ENCODE measurements around the gene SSH2. TPM values are rescaled to one million over a fixed set of nuclear protein-coding genes. Genes with fewer than 3 reads are reported as not detected.

SSH2 gene
- total RNA-seq, 2 experiments from 2014 or later, result 39.4 to 73.9 TPM

DNA sequence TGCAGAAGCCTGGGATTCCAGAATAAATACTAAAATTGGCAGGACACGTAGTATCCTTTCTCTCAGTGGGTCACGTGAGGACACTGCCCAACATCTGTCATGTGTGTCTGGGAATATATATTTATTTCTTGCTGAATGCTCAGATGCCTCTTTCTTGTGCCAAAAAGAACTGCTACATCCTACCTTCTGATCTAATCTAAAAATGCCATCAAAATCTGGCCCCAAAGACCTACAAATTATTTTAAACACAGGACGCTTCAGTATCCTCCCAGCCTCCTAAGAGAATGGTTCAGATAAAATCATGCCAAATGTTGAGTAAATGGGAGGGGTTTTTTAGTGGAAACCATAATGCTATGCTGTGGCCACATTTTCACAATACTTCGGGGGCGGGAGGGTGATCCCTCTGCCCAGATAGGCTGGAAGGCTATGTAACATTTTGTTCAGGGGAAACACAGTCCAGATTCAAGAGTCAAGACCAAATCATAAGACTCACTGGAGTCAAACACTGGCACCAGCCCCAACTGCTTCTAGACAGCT, 284.4 kb downstream of the SSH2 start:
- POLR2A ChIA-PET, result interaction anchor here (0.6 kb wide), 2 partner anchors 231 to 294 kb away, joined by 3 to 6 read pairs; no protein-coding TSS in a partner anchor
- Histone ChIP-seq H3K9me3 (ENCODE audit: low read length) (no peaks in the 10 kb centered on the region), H3K4me2 (ENCODE audit: low read length) (no peak overlapping the region), H3K27ac (ENCODE audit: low read depth, low read length, poor library complexity, severe bottlenecking) (no peak overlapping the region), H3K79me2 (ENCODE audit: insufficient read depth, low read depth, low read length) (no peaks in the 10 kb centered on the region), H3K9me2 (ENCODE audit: insufficient read depth, low read length) (no peaks in the 10 kb centered on the region), H4K20me1 (ENCODE audit: insufficient read depth, low read length) (no peaks in the 10 kb centered on the region), H3K4me1 (ENCODE audit: insufficient read depth, low read length, poor library complexity, severe bottlenecking) (no peaks in the 10 kb centered on the region), H3K36me3 (ENCODE audit: insufficient read depth, low read length) (peaks cover 53% of the 10 kb centered on the region), H3K4me3 (ENCODE audit: low read depth, low read length, poor library complexity, severe bottlenecking) (no peak overlapping the region), H2AFZ (ENCODE audit: low read length) (no peak overlapping the region)
- TSS peak; percentile 9 for BruUV-seq (replicated peaks)
- CTCF ChIA-PET (ENCODE audit: unreplicated experiment), result no interaction called here
- intact Hi-C loops (cut with micrococcal nuclease; ENCODE audit: unreplicated experiment), result no loop called here
- TF ChIP-seq EZH2phosphoT487 (IDR thresholded peaks at IDR 0.05; ENCODE audit: borderline replicate concordance, low read depth, low read length), result no peak
- TF ChIP-seq, protein P1, sequence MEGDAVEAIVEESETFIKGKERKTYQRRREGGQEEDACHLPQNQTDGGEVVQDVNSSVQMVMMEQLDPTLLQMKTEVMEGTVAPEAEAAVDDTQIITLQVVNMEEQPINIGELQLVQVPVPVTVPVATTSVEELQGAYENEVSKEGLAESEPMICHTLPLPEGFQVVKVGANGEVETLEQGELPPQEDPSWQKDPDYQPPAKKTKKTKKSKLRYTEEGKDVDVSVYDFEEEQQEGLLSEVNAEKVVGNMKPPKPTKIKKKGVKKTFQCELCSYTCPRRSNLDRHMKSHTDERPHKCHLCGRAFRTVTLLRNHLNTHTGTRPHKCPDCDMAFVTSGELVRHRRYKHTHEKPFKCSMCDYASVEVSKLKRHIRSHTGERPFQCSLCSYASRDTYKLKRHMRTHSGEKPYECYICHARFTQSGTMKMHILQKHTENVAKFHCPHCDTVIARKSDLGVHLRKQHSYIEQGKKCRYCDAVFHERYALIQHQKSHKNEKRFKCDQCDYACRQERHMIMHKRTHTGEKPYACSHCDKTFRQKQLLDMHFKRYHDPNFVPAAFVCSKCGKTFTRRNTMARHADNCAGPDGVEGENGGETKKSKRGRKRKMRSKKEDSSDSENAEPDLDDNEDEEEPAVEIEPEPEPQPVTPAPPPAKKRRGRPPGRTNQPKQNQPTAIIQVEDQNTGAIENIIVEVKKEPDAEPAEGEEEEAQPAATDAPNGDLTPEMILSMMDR (conservative IDR thresholded peaks at IDR 0.05; ENCODE audit: low read length), result no peak
- DNase-seq (ENCODE audit: low spot score), result no peak

DNA sequence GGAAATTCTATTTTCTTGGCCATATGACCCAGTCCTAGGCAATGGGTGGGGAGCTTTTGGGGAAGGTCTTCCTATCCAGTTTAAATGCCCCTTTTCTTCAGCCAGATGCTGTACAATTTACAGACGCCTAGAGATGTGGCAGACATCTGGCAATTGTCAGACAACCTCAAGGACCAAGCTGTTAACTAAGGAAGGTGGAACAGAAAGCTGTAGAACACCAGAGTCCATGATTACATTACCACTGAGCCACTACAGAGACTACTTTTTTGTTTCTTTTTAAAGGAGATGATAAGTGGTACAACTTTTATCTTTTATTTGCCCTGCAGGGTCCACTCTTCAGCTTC, 286.2 kb downstream of the SSH2 start:
- BruUV-seq (replicated peaks), result no TSS peak
- Histone ChIP-seq H3K4me3 (ENCODE audit: low read depth, low read length, poor library complexity, severe bottlenecking) (no peak overlapping the region), H3K27ac (ENCODE audit: low read depth, low read length, poor library complexity, severe bottlenecking) (no peak overlapping the region), H2AFZ (ENCODE audit: low read length) (no peak overlapping the region), H3K36me3 (ENCODE audit: insufficient read depth, low read length) (peaks cover 38% of the 10 kb centered on the region), H4K20me1 (ENCODE audit: insufficient read depth, low read length) (no peaks in the 10 kb centered on the region), H3K79me2 (ENCODE audit: insufficient read depth, low read depth, low read length) (no peaks in the 10 kb centered on the region), H3K4me2 (ENCODE audit: low read length) (no peak overlapping the region), H3K9me2 (ENCODE audit: insufficient read depth, low read length) (no peaks in the 10 kb centered on the region), H3K4me1 (ENCODE audit: insufficient read depth, low read length, poor library complexity, severe bottlenecking) (peaks cover 10% of the 10 kb centered on the region), H3K9me3 (ENCODE audit: low read length) (no peaks in the 10 kb centered on the region)
- POLR2A ChIA-PET, result interaction anchor here (0.9 kb wide), 1 partner anchor 113 kb away, joined by 4 read pairs; no protein-coding TSS in a partner anchor
- DNase-seq (ENCODE audit: low spot score), result no peak
- CTCF ChIA-PET (ENCODE audit: unreplicated experiment), result no interaction called here
- TF ChIP-seq EZH2phosphoT487 (IDR thresholded peaks at IDR 0.05; ENCODE audit: borderline replicate concordance, low read depth, low read length), result no peak
- TF ChIP-seq, protein P1 (conservative IDR thresholded peaks at IDR 0.05; ENCODE audit: low read length), result no peak
- intact Hi-C loops (cut with micrococcal nuclease; ENCODE audit: unreplicated experiment), result no loop called here

DNA sequence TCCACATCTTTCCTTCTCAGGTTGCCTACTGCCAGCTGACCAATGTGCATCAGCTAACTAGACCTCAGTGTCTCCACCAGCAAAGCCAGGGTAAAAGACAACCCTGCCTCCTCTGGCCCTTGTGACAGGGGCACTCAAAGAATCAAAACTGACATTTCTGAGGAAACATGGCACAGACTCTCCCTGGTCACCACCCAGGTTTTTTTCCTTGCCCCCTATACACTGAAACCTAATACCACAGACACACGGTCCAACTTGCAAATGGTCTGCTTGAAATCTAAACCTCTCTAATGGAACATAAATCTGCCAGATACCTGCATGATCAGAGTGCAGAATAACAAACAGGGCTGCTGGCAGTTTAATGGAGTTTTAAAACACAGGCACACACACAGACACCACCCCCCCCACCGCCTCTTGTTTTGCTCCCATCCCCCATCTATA, 287.8 kb downstream of the SSH2 start:
- H3K4me1 ChIP-seq (ENCODE audit: insufficient read depth, low read length, poor library complexity, severe bottlenecking), result peaks cover 10% of the 10 kb centered on the region
- no peak for TF ChIP-seq EZH2phosphoT487 (IDR thresholded peaks at IDR 0.05; ENCODE audit: borderline replicate concordance, low read depth, low read length)
- TF ChIP-seq, protein P1 (conservative IDR thresholded peaks at IDR 0.05; ENCODE audit: low read length), result no peak
- no peak overlapping the region for H2AFZ ChIP-seq (ENCODE audit: low read length)
- peaks cover 29% of the 10 kb centered on the region for H3K36me3 ChIP-seq (ENCODE audit: insufficient read depth, low read length)
- no peak overlapping the region for H3K4me3 ChIP-seq (ENCODE audit: low read depth, low read length, poor library complexity, severe bottlenecking)
- CTCF ChIA-PET (ENCODE audit: unreplicated experiment), result no interaction called here
- no peaks in the 10 kb centered on the region for H3K79me2 ChIP-seq (ENCODE audit: insufficient read depth, low read depth, low read length)
- DNase-seq (ENCODE audit: low spot score), result no peak
- H3K9me2 ChIP-seq (ENCODE audit: insufficient read depth, low read length), result no peaks in the 10 kb centered on the region
- POLR2A ChIA-PET, result interaction anchor here (0.6 to 0.7 kb wide), 4 partner anchors 47 to 363 kb away, joined by 3 read pairs; no protein-coding TSS in a partner anchor
- BruUV-seq (replicated peaks), result no TSS peak
- no peaks in the 10 kb centered on the region for H4K20me1 ChIP-seq (ENCODE audit: insufficient read depth, low read length)
- H3K9me3 ChIP-seq (ENCODE audit: low read length), result no peaks in the 10 kb centered on the region
- H3K27ac ChIP-seq (ENCODE audit: low read depth, low read length, poor library complexity, severe bottlenecking), result no peak overlapping the region
- intact Hi-C loops (cut with micrococcal nuclease; ENCODE audit: unreplicated experiment), result no loop called here
- H3K4me2 ChIP-seq (ENCODE audit: low read length), result no peak overlapping the region

Data from OCI-LY7 (cell line).